CD4-positive, alpha-beta memory T cell (primary cell): ENCODE results near the gene MCL1. TPM values are rescaled to one million over a fixed set of nuclear protein-coding genes. Genes with fewer than 3 reads are reported as not detected.
A peak's percentile ranks its signal among the peaks of the same experiment; 100 is the strongest.

Experiments
- CTCF ChIA-PET: fragments of 350-600 bp; sonication (Branson Sonifier 250); formaldehyde crosslinking; loops from one replicate; lab custom pipeline; 2021; ENCODE audit warnings: inconsistent platforms; ENCODE audit not compliant: partially characterized antibody; lab: Charles Lee
- POLR2A ChIA-PET: fragments of 350-600 bp; sonication (Branson Sonifier 250); formaldehyde crosslinking; loops from one replicate; lab custom pipeline; 2021; ENCODE audit not compliant: partially characterized antibody; lab: Charles Lee
- DNase-seq, 5 donors: peaks; one replicate each; pipeline versions ENCODE4 v3.0.0 to v3.0.0-alpha.2; 2020 to 2022; ENCODE audit warnings: mixed read lengths in 1 of 5
- H3K27ac ChIP-seq: one replicate; pipeline ENCODE4 v1.7.0; 2013; ENCODE audit warnings: low read depth, low read length
- H3K27me3 ChIP-seq: 2 replicates; pipeline ENCODE4 v1.7.0; 2013; ENCODE audit warnings: mild to moderate bottlenecking, low read length, moderate library complexity; ENCODE audit not compliant: insufficient read depth
- H3K36me3 ChIP-seq: 2 replicates; pipeline ENCODE4 v1.7.0; 2013; ENCODE audit warnings: mild to moderate bottlenecking, low read length, moderate library complexity; ENCODE audit not compliant: insufficient read depth
- H3K4me1 ChIP-seq: 2 replicates; pipeline ENCODE4 v1.7.0; 2013; ENCODE audit warnings: mild to moderate bottlenecking, low read length, moderate library complexity; ENCODE audit not compliant: insufficient read depth
- H3K4me3 ChIP-seq, 2 donors: one replicate each; pipeline ENCODE4 v1.7.0; 2013; ENCODE audit warnings: low read length in 2 of 2, mild to moderate bottlenecking in 1 of 2
- H3K9me3 ChIP-seq, 2 donors: one replicate each; pipeline ENCODE4 v1.7.0; 2013; ENCODE audit warnings: low read length in 2 of 2, control low read depth in 1 of 2; ENCODE audit not compliant: control insufficient read depth in 1 of 2
- H3K27ac Mint-ChIP-seq, 7 donors: one replicate each; pipeline ENCODE4 v1.8.0; 2020 to 2021; ENCODE audit warnings: mixed read lengths in 7 of 7, mild to moderate bottlenecking in 6 of 7, inconsistent platforms in 3 of 7, moderate library complexity in 3 of 7
- H3K27me3 Mint-ChIP-seq, 2 donors: one replicate each; pipeline ENCODE4 v1.8.0; 2020 to 2021; ENCODE audit warnings: mixed read lengths in 2 of 2
- H3K36me3 Mint-ChIP-seq, 2 donors: one replicate each; pipeline ENCODE4 v1.8.0; 2020 to 2021; ENCODE audit warnings: mixed read lengths in 2 of 2, inconsistent platforms in 1 of 2, mild to moderate bottlenecking in 1 of 2
- H3K4me1 Mint-ChIP-seq, 4 donors: one replicate each; pipeline ENCODE4 v1.8.0; 2020 to 2021; ENCODE audit warnings: mixed read lengths in 4 of 4, mild to moderate bottlenecking in 1 of 4
- H3K4me3 Mint-ChIP-seq, 8 donors: one replicate each; pipeline ENCODE4 v1.8.0; 2020 to 2021; ENCODE audit warnings: mixed read lengths in 8 of 8, mild to moderate bottlenecking in 7 of 8, moderate library complexity in 6 of 8, inconsistent platforms in 3 of 8
- H3K9me3 Mint-ChIP-seq, 8 donors: one replicate each; pipeline ENCODE4 v1.8.0; 2020 to 2021; ENCODE audit warnings: mixed read lengths in 8 of 8, mild to moderate bottlenecking in 5 of 8, inconsistent platforms in 3 of 8, moderate library complexity in 1 of 8
- intact Hi-C: fragments of 100-400 bp; cut with micrococcal nuclease; formaldehyde crosslinking; loops from one replicate; pipeline ENCODE4 v1.15.1; 2023
- polyA plus RNA-seq, 2 donors: library from polyadenylated mRNA; unstranded; fragments of 300-500 nt; fragmentation: Illumina TruSeq; gene quantifications; one replicate each; pipeline ENCODE4 v1.2.3, GENCODE V29; 2021
- total RNA-seq, 2 experiments: library from RNA; stranded (reverse); gene quantifications; one replicate each; pipeline ENCODE4 v1.2.3, GENCODE V29; 2021

Gene MCL1
- total and polyA plus RNA-seq, 4 experiments from 2014 or later: 116 to 331 (median 261) TPM

DNA sequence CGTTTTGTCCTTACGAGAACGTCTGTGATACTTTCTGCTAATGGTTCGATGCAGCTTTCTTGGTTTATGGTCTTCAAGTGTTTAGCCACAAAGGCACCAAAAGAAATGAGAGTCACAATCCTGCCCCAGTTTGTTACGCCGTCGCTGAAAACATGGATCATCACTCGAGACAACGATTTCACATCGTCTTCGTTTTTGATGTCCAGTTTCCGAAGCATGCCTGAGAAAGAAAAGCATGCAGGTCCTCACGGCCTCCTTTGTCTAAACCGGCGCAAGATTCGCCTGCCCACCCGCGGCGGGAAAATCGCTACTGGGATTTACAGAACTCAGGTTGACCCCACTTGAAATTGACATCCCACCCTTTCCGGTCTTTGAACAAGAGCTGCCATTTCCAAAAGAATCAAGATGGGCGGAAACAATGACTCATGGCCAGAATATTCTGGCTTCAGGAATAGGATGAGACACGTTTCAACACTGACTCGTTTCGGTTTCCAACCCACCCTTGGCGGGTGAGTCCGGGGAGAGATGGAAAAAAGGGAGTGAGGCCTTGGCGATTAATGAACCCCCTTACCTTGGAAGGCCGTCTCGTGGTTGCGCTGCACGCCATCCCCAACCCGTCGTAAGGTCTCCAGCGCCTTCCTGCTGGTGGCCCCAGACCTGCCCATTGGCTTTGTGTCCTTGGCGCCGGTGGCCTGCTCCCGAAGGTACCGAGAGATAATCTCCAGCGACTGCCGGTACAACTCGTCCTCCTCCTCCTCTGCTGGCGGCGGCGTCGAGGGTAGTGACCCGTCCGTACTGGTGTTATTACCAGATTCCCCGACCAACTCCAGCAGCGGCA lies 919 bp downstream of the MCL1 start:
- ChIA-PET POLR2A (interaction anchor here (0.5 to 18.6 kb wide), 14 partner anchors 15 to 695 kb away, joined by 3 to 1751 read pairs (median 11); partner anchors contain the start of genes CERS2, ENSA, FALEC and GOLPH3L), CTCF (interaction anchor here (1.5 to 16.7 kb wide), 5 partner anchors 15 to 578 kb away, joined by 3 to 433 read pairs (median 10); partner anchors contain the start of gene ENSA)
- Histone ChIP-seq H3K36me3 (peaks cover 51% of the 10 kb centered on the region), H3K27me3 (no peaks in the 10 kb centered on the region), H3K27ac (peak overlapping the region; percentile 97), H3K9me3 (no peaks in the 10 kb centered on the region), H3K4me3 (peak overlapping the region; percentile 96 to 100), H3K4me1 (peaks cover 38% of the 10 kb centered on the region)
- H3K36me3 Mint-ChIP-seq: peaks cover 58 to 59% of the 10 kb centered on the region in 2 donors
- H3K4me1 Mint-ChIP-seq: peaks cover 18 to 65% (median 31%) of the 10 kb centered on the region in 4 donors
- H3K27me3 Mint-ChIP-seq: no peaks in the 10 kb centered on the region
- DNase-seq: peak; percentile 40 to 77 (median 49)
- peak overlapping the region; percentile 93 to 100 (median 99) for H3K4me3 Mint-ChIP-seq
- peak overlapping the region; percentile 94 to 99 (median 98) for H3K27ac Mint-ChIP-seq
- intact Hi-C loops: loop anchor here (1.0 kb wide), 5 partner anchors 15 to 119 kb away; partner anchors contain the start of genes ENSA and GOLPH3L
- peaks cover 0 to 10% (median 3%) of the 10 kb centered on the region in 8 donors for H3K9me3 Mint-ChIP-seq

DNA sequence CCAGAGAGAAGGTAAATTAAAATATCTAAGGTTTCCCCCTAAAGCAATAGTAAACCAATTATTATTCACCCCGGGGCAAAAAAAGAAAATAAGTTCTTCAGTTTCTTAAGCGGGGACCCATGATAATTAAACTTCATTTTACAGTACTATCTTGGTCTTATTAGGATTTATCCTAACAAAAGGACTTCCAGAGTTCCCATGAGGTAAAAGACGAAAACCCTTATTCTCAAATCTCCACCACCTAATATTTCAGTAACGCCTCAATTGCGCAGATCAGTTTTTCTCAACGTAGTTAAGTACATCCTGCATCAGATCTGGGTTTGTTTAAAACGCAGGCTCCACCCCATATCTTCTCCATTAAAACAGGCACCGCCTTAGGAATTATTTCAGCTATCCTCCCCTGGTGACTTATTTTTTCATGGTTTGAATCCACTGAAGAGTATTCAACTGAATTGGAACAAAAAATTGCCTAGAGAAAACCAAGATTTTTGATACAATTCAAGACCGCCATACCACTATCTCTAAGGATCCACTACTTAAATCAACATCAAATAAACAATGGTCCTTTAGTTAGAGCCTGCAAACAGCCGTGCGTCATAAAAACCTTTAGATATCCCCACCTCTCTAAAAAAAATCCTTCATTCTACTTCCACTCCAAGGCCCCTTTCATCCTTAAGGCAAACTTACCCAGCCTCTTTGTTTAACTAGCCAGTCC lies 1.7 kb downstream of the MCL1 start:
- peaks cover 65 to 67% of the 10 kb centered on the region in 2 donors for H3K36me3 Mint-ChIP-seq

DNA sequence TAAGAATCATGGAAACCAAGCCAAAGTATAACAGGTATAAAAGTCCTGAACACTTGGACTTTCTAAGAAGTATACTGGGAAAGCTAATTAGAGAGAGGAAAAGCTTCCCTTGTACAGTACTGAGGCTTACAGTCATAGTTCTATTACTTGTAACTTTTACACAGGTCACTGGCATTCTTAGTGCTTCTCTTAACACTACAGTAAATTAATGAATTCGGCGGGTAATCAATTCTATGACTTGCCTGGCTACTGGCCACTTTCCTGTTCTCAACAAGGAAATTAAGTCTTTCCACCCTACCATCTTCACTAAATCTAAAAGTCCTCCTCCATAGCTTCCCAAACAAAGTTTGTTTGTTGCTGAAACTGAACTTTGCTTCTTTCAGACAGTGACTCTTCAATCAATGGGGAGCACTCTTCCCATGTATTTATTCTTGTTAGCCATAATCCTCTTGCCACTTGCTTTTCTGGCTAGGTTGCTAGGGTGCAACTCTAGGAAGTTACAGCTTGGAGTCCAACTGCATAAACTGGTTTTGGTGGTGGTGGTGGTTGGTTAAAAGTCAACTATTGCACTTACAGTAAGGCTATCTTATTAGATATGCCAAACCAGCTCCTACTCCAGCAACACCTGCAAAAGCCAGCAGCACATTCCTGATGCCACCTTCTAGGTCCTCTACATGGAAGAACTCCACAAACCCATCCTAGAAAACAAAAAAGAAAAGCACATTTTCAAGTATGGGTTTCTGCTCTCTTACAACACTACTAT lies 2.4 kb downstream of the MCL1 start:
- Histone ChIP-seq H3K36me3 (peaks cover 58% of the 10 kb centered on the region), H3K4me1 (peaks cover 48% of the 10 kb centered on the region), H3K27me3 (no peaks in the 10 kb centered on the region), H3K9me3 (no peaks in the 10 kb centered on the region), H3K4me3 (peak overlapping the region; percentile 96 to 100), H3K27ac (peak overlapping the region; percentile 97)
- Mint-ChIP-seq H3K27ac (peak overlapping the region; percentile 94 to 99 (median 98)), H3K4me3 (peak overlapping the region; percentile 93 to 100 (median 99)), H3K36me3 (peaks cover 70 to 75% of the 10 kb centered on the region in 2 donors), H3K9me3 (peaks cover 0 to 10% (median 3%) of the 10 kb centered on the region in 8 donors), H3K27me3 (no peaks in the 10 kb centered on the region), H3K4me1 (peaks cover 23 to 80% (median 37%) of the 10 kb centered on the region in 4 donors)
- intact Hi-C loops: loop anchor here (1.0 kb wide), 1 partner anchor 9 kb away; no protein-coding TSS in a partner anchor
- ChIA-PET POLR2A (interaction anchor here (0.6 to 18.6 kb wide), 10 partner anchors 8 to 691 kb away, joined by 3 to 1751 read pairs (median 6); partner anchors contain the start of genes ENSA and GOLPH3L), CTCF (interaction anchor here (1.2 to 16.7 kb wide), 5 partner anchors 10 to 53 kb away, joined by 3 to 433 read pairs (median 5); partner anchors contain the start of gene ENSA)
- peak; percentile 21 to 39 (median 27) for DNase-seq

More for the DNA sequence above, 1.7 kb downstream of the MCL1 start:
- H3K4me3 ChIP-seq: peak overlapping the region; percentile 96 to 100
- CTCF ChIA-PET: interaction anchor here (1.3 to 16.7 kb wide), 5 partner anchors 9 to 52 kb away, joined by 3 to 433 read pairs (median 10); partner anchors contain the start of gene ENSA
- H3K36me3 ChIP-seq: peaks cover 58% of the 10 kb centered on the region
- H3K9me3 ChIP-seq: no peaks in the 10 kb centered on the region
- POLR2A ChIA-PET: interaction anchor here (0.6 to 18.6 kb wide), 12 partner anchors 14 to 691 kb away, joined by 3 to 1751 read pairs (median 11); partner anchors contain the start of genes ENSA, GOLPH3L and TNFAIP8L2
- peaks cover 46% of the 10 kb centered on the region for H3K4me1 ChIP-seq
- intact Hi-C loops: loop anchor here (1.0 kb wide), 1 partner anchor 9 kb away; no protein-coding TSS in a partner anchor
- Mint-ChIP-seq H3K27me3 (no peaks in the 10 kb centered on the region), H3K27ac (peak overlapping the region; percentile 94 to 99 (median 98)), H3K4me1 (peaks cover 23 to 73% (median 38%) of the 10 kb centered on the region in 4 donors), H3K9me3 (peaks cover 0 to 10% (median 3%) of the 10 kb centered on the region in 8 donors), H3K4me3 (peak overlapping the region; percentile 93 to 100 (median 99))
- H3K27me3 ChIP-seq: no peaks in the 10 kb centered on the region
- H3K27ac ChIP-seq: peak overlapping the region; percentile 97
- peak; percentile 60 to 79 (median 69) for DNase-seq

DNA sequence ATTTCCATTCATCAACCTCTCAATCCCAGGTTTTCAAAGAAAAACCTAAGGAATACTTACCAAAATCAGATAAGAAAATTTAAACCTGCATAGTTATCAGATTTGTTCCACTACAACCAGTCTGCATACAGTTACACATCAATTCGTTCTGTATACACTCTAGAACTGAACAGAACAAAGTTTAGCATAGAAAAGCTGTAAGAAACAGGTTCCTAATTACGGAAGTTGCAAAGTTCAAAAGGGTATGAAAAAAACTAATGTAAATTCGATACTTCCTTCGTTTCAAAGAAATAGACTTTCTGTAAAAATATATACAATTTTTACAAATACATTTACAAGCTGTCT lies 3.1 kb downstream of the MCL1 start:
- H3K27me3 Mint-ChIP-seq: no peaks in the 10 kb centered on the region
- CTCF ChIA-PET: interaction anchor here (1.2 to 16.7 kb wide), 5 partner anchors 11 to 53 kb away, joined by 3 to 433 read pairs (median 5); partner anchors contain the start of gene ENSA
- Histone ChIP-seq H3K27ac (peak overlapping the region; percentile 97), H3K9me3 (no peaks in the 10 kb centered on the region), H3K36me3 (peaks cover 58% of the 10 kb centered on the region), H3K4me1 (peaks cover 54% of the 10 kb centered on the region), H3K4me3 (peak overlapping the region; percentile 96 to 100), H3K27me3 (no peaks in the 10 kb centered on the region)
- H3K4me3 Mint-ChIP-seq: peak overlapping the region; percentile 93 to 100 (median 99)
- intact Hi-C loops: no loop called here
- peak overlapping the region; percentile 75 to 99 (median 96) for H3K27ac Mint-ChIP-seq
- peaks cover 70 to 77% of the 10 kb centered on the region in 2 donors for H3K36me3 Mint-ChIP-seq
- DNase-seq: no peak
- peaks cover 0 to 10% (median 3%) of the 10 kb centered on the region in 8 donors for H3K9me3 Mint-ChIP-seq
- POLR2A ChIA-PET: interaction anchor here (0.6 to 18.6 kb wide), 10 partner anchors 9 to 690 kb away, joined by 3 to 1751 read pairs (median 6); partner anchors contain the start of genes ENSA and GOLPH3L
- peaks cover 23 to 86% (median 37%) of the 10 kb centered on the region in 4 donors for H3K4me1 Mint-ChIP-seq

DNA sequence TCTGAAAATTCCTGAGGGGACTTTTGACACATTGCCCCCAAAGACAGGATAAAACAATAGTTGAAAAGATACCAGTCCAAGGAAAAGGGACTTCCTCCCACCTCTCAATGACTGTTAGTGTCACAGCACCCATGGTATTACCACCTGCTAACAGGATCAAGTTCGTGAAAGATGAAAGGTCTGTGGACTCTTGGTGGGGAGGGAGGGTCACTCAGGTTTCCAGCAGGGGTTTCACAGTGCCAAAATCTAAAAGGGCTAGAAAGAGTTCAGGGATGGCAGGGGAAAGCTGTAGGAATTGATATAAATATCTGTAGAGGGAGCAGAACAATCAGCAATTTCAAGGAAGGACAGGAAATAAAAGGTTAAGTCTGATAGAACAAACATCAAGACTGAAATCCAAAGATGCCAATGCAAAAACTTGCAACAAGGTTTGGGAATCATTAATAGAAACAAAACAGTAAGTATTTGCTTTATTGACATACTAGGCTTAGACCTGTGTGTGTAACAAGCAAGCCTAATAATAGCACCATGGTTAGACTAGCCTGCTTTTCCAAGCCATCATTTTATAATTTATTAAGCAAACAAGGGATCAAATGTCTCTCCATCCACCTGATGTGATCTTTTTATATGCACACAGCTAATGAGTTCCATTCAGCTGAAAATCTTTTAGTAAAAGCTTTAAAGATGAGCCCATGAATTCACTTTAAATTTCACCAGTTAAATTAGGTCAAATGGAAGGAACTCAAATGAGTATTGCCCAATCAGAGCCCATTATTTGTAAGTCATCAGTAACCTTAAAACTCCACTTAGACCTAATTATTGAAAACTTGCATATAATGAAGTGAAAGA lies 3.7 kb downstream of the MCL1 start:
- Histone ChIP-seq H3K27ac (peak overlapping the region; percentile 97), H3K36me3 (peaks cover 58% of the 10 kb centered on the region), H3K4me3 (peak overlapping the region; percentile 96 to 100), H3K4me1 (peaks cover 60% of the 10 kb centered on the region), H3K9me3 (no peaks in the 10 kb centered on the region), H3K27me3 (no peaks in the 10 kb centered on the region)
- intact Hi-C loops: no loop called here
- DNase-seq: no peak
- Mint-ChIP-seq H3K4me3 (peak overlapping the region; percentile 93 to 100 (median 99)), H3K4me1 (peaks cover 25 to 88% (median 38%) of the 10 kb centered on the region in 4 donors), H3K27ac (peak overlapping the region; percentile 75 to 99 (median 94)), H3K36me3 (peaks cover 75 to 80% of the 10 kb centered on the region in 2 donors), H3K9me3 (peaks cover 0 to 10% (median 3%) of the 10 kb centered on the region in 8 donors), H3K27me3 (no peaks in the 10 kb centered on the region)
- POLR2A ChIA-PET: interaction anchor here (0.6 to 18.6 kb wide), 10 partner anchors 9 to 211 kb away, joined by 3 to 1751 read pairs (median 6); partner anchors contain the start of genes ENSA, GOLPH3L and RPRD2
- CTCF ChIA-PET: interaction anchor here (1.2 to 16.7 kb wide), 4 partner anchors 12 to 54 kb away, joined by 3 to 433 read pairs (median 10); partner anchors contain the start of gene ENSA
